ENCODE measurements around the gene ATF7. TPM values are rescaled to one million over a fixed set of nuclear protein-coding genes. Genes with fewer than 3 reads are reported as not detected.

Gene ATF7
- total and polyA plus RNA-seq, 9 of the 15 experiments (the other 6 are each of a cell fraction or from before 2014, with no cell fraction given): 10.6 to 30.4 (median 20.7) TPM

GRCh38 chr12:53625946-53626701, at the start of gene ATF7 (continued):
- TF ChIP-seq, protein P1, sequence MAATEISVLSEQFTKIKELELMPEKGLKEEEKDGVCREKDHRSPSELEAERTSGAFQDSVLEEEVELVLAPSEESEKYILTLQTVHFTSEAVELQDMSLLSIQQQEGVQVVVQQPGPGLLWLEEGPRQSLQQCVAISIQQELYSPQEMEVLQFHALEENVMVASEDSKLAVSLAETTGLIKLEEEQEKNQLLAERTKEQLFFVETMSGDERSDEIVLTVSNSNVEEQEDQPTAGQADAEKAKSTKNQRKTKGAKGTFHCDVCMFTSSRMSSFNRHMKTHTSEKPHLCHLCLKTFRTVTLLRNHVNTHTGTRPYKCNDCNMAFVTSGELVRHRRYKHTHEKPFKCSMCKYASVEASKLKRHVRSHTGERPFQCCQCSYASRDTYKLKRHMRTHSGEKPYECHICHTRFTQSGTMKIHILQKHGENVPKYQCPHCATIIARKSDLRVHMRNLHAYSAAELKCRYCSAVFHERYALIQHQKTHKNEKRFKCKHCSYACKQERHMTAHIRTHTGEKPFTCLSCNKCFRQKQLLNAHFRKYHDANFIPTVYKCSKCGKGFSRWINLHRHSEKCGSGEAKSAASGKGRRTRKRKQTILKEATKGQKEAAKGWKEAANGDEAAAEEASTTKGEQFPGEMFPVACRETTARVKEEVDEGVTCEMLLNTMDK (IDR thresholded peaks at IDR 0.05; ENCODE audit: borderline replicate concordance, insufficient read depth, low read depth, low read length, poor library complexity, severe bottlenecking): no peak
- TF ChIP-seq MYBL2 (IDR thresholded peaks at IDR 0.05; ENCODE audit: low read depth): no peak
- no peak for TF ChIP-seq MYBL2 (CRISPR knock-in tag; IDR thresholded peaks at IDR 0.05; ENCODE audit: borderline replicate concordance)
- no peak for TF ChIP-seq ZNF518B (CRISPR knock-in tag; IDR thresholded peaks at IDR 0.05)
- TF ChIP-seq SMAD4 (CRISPR knock-in tag; conservative IDR thresholded peaks at IDR 0.05): peak; percentile 80
- TF ChIP-seq TRIM28 (IDR thresholded peaks at IDR 0.05): no peak; the same call in 1 of the 2 replicates
- no peak for TF ChIP-seq ZNF699 (CRISPR knock-in tag; IDR thresholded peaks at IDR 0.05; ENCODE audit: insufficient replicate concordance)
- 0 out of 2 replicates have a peak, but pooled peaks have one; percentile 49 for TF ChIP-seq ZNF12 (CRISPR knock-in tag; IDR thresholded peaks at IDR 0.05)
- no peak for TF ChIP-seq NR2C1 (IDR thresholded peaks at IDR 0.05)
- TF ChIP-seq NR2C1 (tag; IDR thresholded peaks at IDR 0.05): no peak
- TF ChIP-seq NFRKB (IDR thresholded peaks at IDR 0.05; ENCODE audit: low read depth): no peak; the same call in none of the 2 replicates
- TF ChIP-seq ZKSCAN3 (CRISPR knock-in tag; IDR thresholded peaks at IDR 0.05): no peak
- no peak for TF ChIP-seq TEAD4 (IDR thresholded peaks at IDR 0.05; ENCODE audit: low read length)
- TF ChIP-seq TEAD4 (CRISPR knock-in tag; IDR thresholded peaks at IDR 0.05; ENCODE audit: borderline replicate concordance): no peak
- TF ChIP-seq TEAD2 (tag; IDR thresholded peaks at IDR 0.05): no peak
- TF ChIP-seq, protein P2, sequence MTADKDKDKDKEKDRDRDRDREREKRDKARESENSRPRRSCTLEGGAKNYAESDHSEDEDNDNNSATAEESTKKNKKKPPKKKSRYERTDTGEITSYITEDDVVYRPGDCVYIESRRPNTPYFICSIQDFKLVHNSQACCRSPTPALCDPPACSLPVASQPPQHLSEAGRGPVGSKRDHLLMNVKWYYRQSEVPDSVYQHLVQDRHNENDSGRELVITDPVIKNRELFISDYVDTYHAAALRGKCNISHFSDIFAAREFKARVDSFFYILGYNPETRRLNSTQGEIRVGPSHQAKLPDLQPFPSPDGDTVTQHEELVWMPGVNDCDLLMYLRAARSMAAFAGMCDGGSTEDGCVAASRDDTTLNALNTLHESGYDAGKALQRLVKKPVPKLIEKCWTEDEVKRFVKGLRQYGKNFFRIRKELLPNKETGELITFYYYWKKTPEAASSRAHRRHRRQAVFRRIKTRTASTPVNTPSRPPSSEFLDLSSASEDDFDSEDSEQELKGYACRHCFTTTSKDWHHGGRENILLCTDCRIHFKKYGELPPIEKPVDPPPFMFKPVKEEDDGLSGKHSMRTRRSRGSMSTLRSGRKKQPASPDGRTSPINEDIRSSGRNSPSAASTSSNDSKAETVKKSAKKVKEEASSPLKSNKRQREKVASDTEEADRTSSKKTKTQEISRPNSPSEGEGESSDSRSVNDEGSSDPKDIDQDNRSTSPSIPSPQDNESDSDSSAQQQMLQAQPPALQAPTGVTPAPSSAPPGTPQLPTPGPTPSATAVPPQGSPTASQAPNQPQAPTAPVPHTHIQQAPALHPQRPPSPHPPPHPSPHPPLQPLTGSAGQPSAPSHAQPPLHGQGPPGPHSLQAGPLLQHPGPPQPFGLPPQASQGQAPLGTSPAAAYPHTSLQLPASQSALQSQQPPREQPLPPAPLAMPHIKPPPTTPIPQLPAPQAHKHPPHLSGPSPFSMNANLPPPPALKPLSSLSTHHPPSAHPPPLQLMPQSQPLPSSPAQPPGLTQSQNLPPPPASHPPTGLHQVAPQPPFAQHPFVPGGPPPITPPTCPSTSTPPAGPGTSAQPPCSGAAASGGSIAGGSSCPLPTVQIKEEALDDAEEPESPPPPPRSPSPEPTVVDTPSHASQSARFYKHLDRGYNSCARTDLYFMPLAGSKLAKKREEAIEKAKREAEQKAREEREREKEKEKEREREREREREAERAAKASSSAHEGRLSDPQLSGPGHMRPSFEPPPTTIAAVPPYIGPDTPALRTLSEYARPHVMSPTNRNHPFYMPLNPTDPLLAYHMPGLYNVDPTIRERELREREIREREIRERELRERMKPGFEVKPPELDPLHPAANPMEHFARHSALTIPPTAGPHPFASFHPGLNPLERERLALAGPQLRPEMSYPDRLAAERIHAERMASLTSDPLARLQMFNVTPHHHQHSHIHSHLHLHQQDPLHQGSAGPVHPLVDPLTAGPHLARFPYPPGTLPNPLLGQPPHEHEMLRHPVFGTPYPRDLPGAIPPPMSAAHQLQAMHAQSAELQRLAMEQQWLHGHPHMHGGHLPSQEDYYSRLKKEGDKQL (CRISPR knock-in tag; IDR thresholded peaks at IDR 0.05; ENCODE audit: borderline replicate concordance): no peak
- no peak for TF ChIP-seq HIVEP1 (CRISPR knock-in tag; IDR thresholded peaks at IDR 0.05)

All from K562 (cell line).